Mesothelial cell of epicardium (in vitro differentiated cells): ENCODE results near the gene APOA1. TPM values are rescaled to one million over a fixed set of nuclear protein-coding genes. Genes with fewer than 3 reads are reported as not detected.
A peak's percentile ranks its signal among the peaks of the same experiment; 100 is the strongest.
"Not testable (repeated sequence)": the region's sequence is repeated elsewhere in the genome, so short reads cannot be mapped to it uniquely, and the experiment has no call there.

Experiments
- DNase-seq, 2 experiments: peaks; one replicate each; pipeline ENCODE4 v3.0.0; 2021; ENCODE audit warnings: low spot score in 2 of 2; ENCODE audit not compliant: unreplicated experiment in 2 of 2
- H3K27ac Mint-ChIP-seq: 2 replicates; pipeline ENCODE4 v1.8.0; 2021; ENCODE audit warnings: mixed read lengths
- H3K27me3 Mint-ChIP-seq: 2 replicates; pipeline ENCODE4 v1.8.0; 2021; ENCODE audit warnings: low read depth, mixed read lengths
- H3K36me3 Mint-ChIP-seq: 2 replicates; pipeline ENCODE4 v1.8.0; 2021; ENCODE audit warnings: mixed read lengths
- H3K4me1 Mint-ChIP-seq: 2 replicates; pipeline ENCODE4 v1.8.0; 2021; ENCODE audit warnings: mixed read lengths
- H3K4me3 Mint-ChIP-seq: 2 replicates; pipeline ENCODE4 v1.8.0; 2021; ENCODE audit warnings: mild to moderate bottlenecking, moderate library complexity, mixed read lengths
- H3K9me3 Mint-ChIP-seq: 2 replicates; pipeline ENCODE4 v1.8.0; 2021; ENCODE audit warnings: mixed read lengths
- CTCF ChIP-seq: fragments of 200-600 bp; sonication (generic); IDR thresholded peaks from one replicate; pipeline ENCODE4 v1.5.0; 2021; ENCODE audit warnings: antibody characterized with exemption; ENCODE audit not compliant: unreplicated experiment
- total RNA-seq: library from RNA; stranded (reverse); gene quantifications from 3 replicates; pipeline ENCODE4 v1.2.1, GENCODE V29; 2021

Gene APOA1
- total RNA-seq, 1 donor from 2014 or later, result 0.65 TPM

- no peaks in the 10 kb centered on the region for H3K9me3 Mint-ChIP-seq
- DNase-seq, result no peak
- H3K4me1 Mint-ChIP-seq, result peaks cover 24% of the 10 kb centered on the region
- H3K27me3 Mint-ChIP-seq, result no peaks in the 10 kb centered on the region
- no peak overlapping the region for H3K27ac Mint-ChIP-seq
- no peak for TF ChIP-seq CTCF
- no peaks in the 10 kb centered on the region for H3K36me3 Mint-ChIP-seq
- no peak overlapping the region for H3K4me3 Mint-ChIP-seq
Observed at GRCh38 chr11:116836632-116836991, 810 bp downstream of the APOA1 start.

- Mint-ChIP-seq H3K27ac (no peak overlapping the region), H3K36me3 (no peaks in the 10 kb centered on the region), H3K27me3 (no peaks in the 10 kb centered on the region), H3K9me3 (no peaks in the 10 kb centered on the region), H3K4me3 (peak overlapping the region; percentile 58), H3K4me1 (peaks cover 24% of the 10 kb centered on the region)
- TF ChIP-seq CTCF, result no peak
- peak; percentile 82 for DNase-seq
Observed at GRCh38 chr11:116835791-116836631, 1.4 kb downstream of the APOA1 start.

- peak overlapping the region; percentile 58 for H3K4me3 Mint-ChIP-seq
- H3K4me1 Mint-ChIP-seq, result peaks cover 24% of the 10 kb centered on the region
- H3K36me3 Mint-ChIP-seq, result no peaks in the 10 kb centered on the region
- peak overlapping the region; percentile 16 for H3K27ac Mint-ChIP-seq
- H3K9me3 Mint-ChIP-seq, result no peaks in the 10 kb centered on the region
- TF ChIP-seq CTCF, result no peak
- no peaks in the 10 kb centered on the region for H3K27me3 Mint-ChIP-seq
- DNase-seq, result no peak
Observed at GRCh38 chr11:116835042-116835772, 2.2 kb downstream of the APOA1 start.

GRCh38 chr11:116834535-116835041 lies 2.8 kb downstream of the APOA1 start:
- Mint-ChIP-seq H3K4me3 (peak overlapping the region; percentile 36), H3K4me1 (peaks cover 27% of the 10 kb centered on the region)
- H3K27ac Mint-ChIP-seq, H3K9me3 Mint-ChIP-seq, DNase-seq, H3K27me3 Mint-ChIP-seq, H3K36me3 Mint-ChIP-seq: not testable (repeated sequence)

GRCh38 chr11:116833816-116834534 lies 3.4 kb downstream of the APOA1 start:
- DNase-seq, result no peak
- H3K4me1 Mint-ChIP-seq, result peaks cover 31% of the 10 kb centered on the region
- no peak overlapping the region for H3K4me3 Mint-ChIP-seq
- TF ChIP-seq CTCF, result no peak
- no peaks in the 10 kb centered on the region for H3K36me3 Mint-ChIP-seq
- H3K27ac Mint-ChIP-seq, result no peak overlapping the region
- no peaks in the 10 kb centered on the region for H3K9me3 Mint-ChIP-seq
- no peaks in the 10 kb centered on the region for H3K27me3 Mint-ChIP-seq
